PC-3 (cell line): ENCODE results near the gene IL11RA. TPM values are rescaled to one million over a fixed set of nuclear protein-coding genes. Genes with fewer than 3 reads are reported as not detected.

ENCODE experiments used
- ATAC-seq: fragments of 200-7000 bp; cut with Tn5 transposase; 2 replicates; pipeline ENCODE4 v1.9.1; 2020; ENCODE audit warnings: mild to moderate bottlenecking, moderate library complexity
- BruUV-seq: library from RNA; stranded (reverse); fragments of 400-500 nt; replicated peaks from 2 replicates; lab custom pipeline; 2021; lab: Mats Ljungman, UMichigan
- CTCF ChIA-PET: fragments of 300-600 bp; sonication (Branson Sonifier 250); formaldehyde crosslinking; loops from one replicate; lab custom pipeline; 2022; ENCODE audit warnings: antibody characterized with exemption; lab: Charles Lee
- POLR2A ChIA-PET: fragments of 300-600 bp; sonication (Branson Sonifier 250); formaldehyde crosslinking; loops from one replicate; lab custom pipeline; 2022; ENCODE audit warnings: antibody characterized with exemption; ENCODE audit not compliant: unreplicated experiment; lab: Charles Lee
- DNase-seq: peaks from one replicate; pipeline ENCODE4 v3.0.0-alpha.2; 2015
- H2AFZ ChIP-seq: fragments of 300-600 bp; sonication (generic); 2 replicates; pipeline ENCODE4 v1.6.0; 2016; ENCODE audit warnings: antibody characterized with exemption, low read length
- H3F3A ChIP-seq: fragments of 300-600 bp; sonication (generic); one replicate; pipeline ENCODE4 v1.6.0; 2017; ENCODE audit warnings: antibody characterized with exemption, low read length, control low read depth, mild to moderate bottlenecking; ENCODE audit not compliant: unreplicated experiment
- H3K27ac ChIP-seq: fragments of 300-600 bp; sonication (generic); 2 replicates; pipeline ENCODE4 v1.5.1; 2016; ENCODE audit warnings: mild to moderate bottlenecking, low read length
- H3K27me3 ChIP-seq: fragments of 300-600 bp; sonication (generic); 2 replicates; pipeline ENCODE4 v1.6.1; 2016; ENCODE audit warnings: low read length, mixed read lengths
- H3K36me3 ChIP-seq: fragments of 300-600 bp; sonication (generic); 2 replicates; pipeline ENCODE4 v1.6.1; 2016; ENCODE audit warnings: low read depth, mixed run types, low read length, mixed read lengths
- H3K4me1 ChIP-seq: fragments of 300-600 bp; sonication (generic); 2 replicates; pipeline ENCODE4 v1.5.1; 2016; ENCODE audit warnings: low read length; ENCODE audit not compliant: insufficient read depth
- H3K4me2 ChIP-seq: fragments of 300-600 bp; sonication (generic); 2 replicates; pipeline ENCODE4 v1.6.0; 2016; ENCODE audit warnings: low read length
- H3K4me3 ChIP-seq: fragments of 300-600 bp; sonication (generic); 2 replicates; pipeline ENCODE4 v1.5.1; 2016; ENCODE audit warnings: mild to moderate bottlenecking, low read length, mixed read lengths
- H3K79me2 ChIP-seq: fragments of 300-600 bp; sonication (generic); 2 replicates; pipeline ENCODE4 v1.6.1; 2017; ENCODE audit warnings: low read length, mixed read lengths
- H3K9ac ChIP-seq: fragments of 300-600 bp; sonication (generic); 2 replicates; pipeline ENCODE4 v1.6.0; 2016; ENCODE audit warnings: mild to moderate bottlenecking, low read length
- H3K9me2 ChIP-seq: fragments of 300-600 bp; sonication (generic); replicated peaks from 2 replicates; pipeline ENCODE4 v1.6.1; 2016; ENCODE audit warnings: mixed run types, low read length, mixed read lengths
- H3K9me3 ChIP-seq: fragments of 300-600 bp; sonication (generic); 2 replicates; pipeline ENCODE4 v1.6.1; 2016; ENCODE audit warnings: low read length, mixed read lengths
- H4K20me1 ChIP-seq: fragments of 300-600 bp; sonication (generic); 2 replicates; pipeline ENCODE4 v1.6.1; 2016; ENCODE audit warnings: low read length, mixed read lengths
- CTCF ChIP-seq: fragments of 300-600 bp; sonication (generic); conservative IDR thresholded peaks from 2 replicates; pipeline ENCODE4 v1.5.1; 2017; ENCODE audit warnings: antibody characterized with exemption, low read depth, mild to moderate bottlenecking, low read length
- EZH2 ChIP-seq: fragments of 300-600 bp; sonication (generic); IDR thresholded peaks from one replicate; pipeline ENCODE4 v1.6.1; 2017; ENCODE audit warnings: antibody characterized with exemption, mild to moderate bottlenecking, low read length; ENCODE audit not compliant: unreplicated experiment
- EZH2phosphoT487 ChIP-seq: fragments of 300-600 bp; sonication (generic); IDR thresholded peaks from 2 replicates; pipeline ENCODE4 v1.6.1; 2018; ENCODE audit warnings: mild to moderate bottlenecking, antibody characterized with exemption, low read length, borderline replicate concordance
- intact Hi-C: fragments of 100-400 bp; cut with micrococcal nuclease; formaldehyde crosslinking; loops from 2 replicates; pipeline ENCODE4 v1.9.0; 2023
- total RNA-seq: library from RNA; depleted of rRNA; stranded (reverse); fragments of >200 nt; gene quantifications from 2 replicates; pipeline ENCODE4 v1.2.3, GENCODE V29; 2014; rRNA removed

IL11RA gene
- total RNA-seq, 1 experiment from 2014 or later: 8.3 TPM

GRCh38 chr9:34707130-34707529 is 55.1 kb downstream of the IL11RA start:
- intact Hi-C loops: no loop called here
- Histone ChIP-seq H3K4me2 (no peak overlapping the region), H3K9me2 (no peaks in the 10 kb centered on the region), H2AFZ (no peak overlapping the region), H3F3A (no peaks in the 10 kb centered on the region), H3K27me3 (0 out of 2 replicates have a peak, but pooled peaks cover 3% of the 10 kb centered on the region), H3K27ac (no peak overlapping the region), H3K79me2 (no peaks in the 10 kb centered on the region), H3K4me1 (no peaks in the 10 kb centered on the region), H3K9me3 (no peaks in the 10 kb centered on the region), H4K20me1 (no peaks in the 10 kb centered on the region), H3K36me3 (no peaks in the 10 kb centered on the region), H3K4me3 (no peak overlapping the region), H3K9ac (no peak overlapping the region)
- ChIA-PET CTCF (no interaction called here), POLR2A (no interaction called here)
- no peak for TF ChIP-seq EZH2
- TF ChIP-seq EZH2phosphoT487: no peak
- no peak for TF ChIP-seq CTCF
- no TSS peak for BruUV-seq
- ATAC-seq: no peak
- no peak for DNase-seq

- Histone ChIP-seq H3K79me2 (no peaks in the 10 kb centered on the region), H3K27me3 (peaks cover 24% of the 10 kb centered on the region), H2AFZ (no peak overlapping the region), H3K4me1 (no peaks in the 10 kb centered on the region), H3K9me2 (no peaks in the 10 kb centered on the region), H3K27ac (no peak overlapping the region), H3F3A (no peaks in the 10 kb centered on the region), H3K4me2 (no peak overlapping the region), H3K36me3 (no peaks in the 10 kb centered on the region), H3K4me3 (no peak overlapping the region), H4K20me1 (no peaks in the 10 kb centered on the region), H3K9ac (no peak overlapping the region), H3K9me3 (no peaks in the 10 kb centered on the region)
- ChIA-PET CTCF (no interaction called here), POLR2A (no interaction called here)
- no TSS peak for BruUV-seq
- intact Hi-C loops: no loop called here
- DNase-seq (no peak), ATAC-seq (no peak)
- TF ChIP-seq EZH2 (no peak), CTCF (no peak), EZH2phosphoT487 (no peak)
Measured at GRCh38 chr9:34709196-34709978, 57.4 kb downstream of the IL11RA start.

- no peak within 1 kb of the TSS for H3K9ac ChIP-seq
- H3K4me3 ChIP-seq: no peak within 1 kb of the TSS
- ChIA-PET POLR2A (no interaction called here), CTCF (no interaction called here)
- H4K20me1 ChIP-seq: no peaks in the 10 kb centered on the region
- no peaks in the 10 kb centered on the region for H3K9me3 ChIP-seq
- intact Hi-C loops: no loop called here
- H3K4me2 ChIP-seq: no peak within 1 kb of the TSS
- no peaks in the 10 kb centered on the region for H3K36me3 ChIP-seq
- no peak within 1 kb of the TSS for H3K27ac ChIP-seq
- H2AFZ ChIP-seq: no peak within 1 kb of the TSS
- BruUV-seq: no TSS peak
- ATAC-seq (no peak), DNase-seq (no peak)
- peaks cover 31% of the 10 kb centered on the region for H3K27me3 ChIP-seq
- H3K9me2 ChIP-seq: no peaks in the 10 kb centered on the region
- no peaks in the 10 kb centered on the region for H3F3A ChIP-seq
- no peaks in the 10 kb centered on the region for H3K79me2 ChIP-seq
- no peak for TF ChIP-seq EZH2phosphoT487
- no peaks in the 10 kb centered on the region for H3K4me1 ChIP-seq
Measured at GRCh38 chr9:34710023-34710422, 58.0 kb downstream of the IL11RA start, which contains the start of gene CCL21. CCL21 (minus strand) TSS chr9:34710136; CDS start chr9:34710066, 70 bp downstream.

Other genes starting within 250 kb of the IL11RA start
- 15.2 and 17.1 TPM in 2 replicates for gene FAM219A, start 193.6 kb upstream of the IL11RA start, total RNA-seq
- not detected in 2 replicates for gene DNAI1, start 193.4 kb upstream of the IL11RA start, total RNA-seq
- gene ENHO, start 129.2 kb upstream of the IL11RA start, total RNA-seq: 1.3 and 2.0 TPM in 2 replicates
- not detected in 2 replicates for gene CNTFR, start 62.5 kb upstream of the IL11RA start, total RNA-seq
- 25.0 and 30.2 TPM in 2 replicates for gene RPP25L, start 40.1 kb upstream of the IL11RA start, total RNA-seq
- 102 and 105 TPM in 2 replicates for gene DCTN3, start 31.7 kb upstream of the IL11RA start, total RNA-seq
- 0.23 TPM in 1 of 2 replicates, not detected in the other for gene ARID3C, start 23.1 kb upstream of the IL11RA start, total RNA-seq
- 96.7 and 97.8 TPM in 2 replicates for gene SIGMAR1, start 14.4 kb upstream of the IL11RA start, total RNA-seq
- 7.6 and 9.8 TPM in 2 replicates for gene GALT, start 5.5 kb upstream of the IL11RA start, total RNA-seq
- not detected in 2 replicates for gene CCL27, start 10.5 kb downstream of the IL11RA start, total RNA-seq
- gene CCL19, start 39.1 kb downstream of the IL11RA start, total RNA-seq: not detected in 2 replicates
- not detected in 2 replicates for gene CCL21, start 58.0 kb downstream of the IL11RA start, total RNA-seq